DOHH2 (cell line): ENCODE results near the gene MICAL3.
A peak's percentile ranks its signal among the peaks of the same experiment; 100 is the strongest.

Source experiments
- H3F3A ChIP-seq: fragments of 200-600 bp; sonication (generic), shearing (Covaris generic); 2 replicates; pipeline ENCODE4 v1.6.0; 2016; ENCODE audit warnings: antibody characterized with exemption, mild to moderate bottlenecking; ENCODE audit not compliant: control insufficient read depth, insufficient read depth
- H3K27ac ChIP-seq: fragments of 200-600 bp; sonication (generic); 2 replicates; pipeline ENCODE4 v1.5.1; 2014; ENCODE audit warnings: low read depth, mild to moderate bottlenecking, low read length, moderate library complexity
- H3K27me3 ChIP-seq: fragments of 200-600 bp; sonication (generic); 2 replicates; pipeline ENCODE4 v1.6.1; 2014; ENCODE audit warnings: mild to moderate bottlenecking, low read length, mixed read lengths; ENCODE audit not compliant: control insufficient read depth
- H3K36me3 ChIP-seq: fragments of 200-600 bp; sonication (generic); 2 replicates; pipeline ENCODE4 v1.6.1; 2014; ENCODE audit warnings: mild to moderate bottlenecking, low read length, moderate library complexity, mixed read lengths; ENCODE audit not compliant: control insufficient read depth
- H3K4me1 ChIP-seq: fragments of 200-600 bp; sonication (generic); 2 replicates; pipeline ENCODE4 v1.6.1; 2014; ENCODE audit warnings: mild to moderate bottlenecking, low read length, mixed read lengths; ENCODE audit not compliant: control insufficient read depth
- H3K4me2 ChIP-seq: fragments of 200-600 bp; sonication (generic); 2 replicates; pipeline ENCODE4 v1.6.0; 2014; ENCODE audit warnings: mild to moderate bottlenecking, low read length, moderate library complexity
- H3K4me3 ChIP-seq: fragments of 200-600 bp; sonication (generic); 2 replicates; pipeline ENCODE4 v1.5.1; 2014; ENCODE audit warnings: mild to moderate bottlenecking, low read length, mixed read lengths
- H3K79me2 ChIP-seq: fragments of 200-600 bp; sonication (generic); 2 replicates; pipeline ENCODE4 v1.6.1; 2014; ENCODE audit warnings: mild to moderate bottlenecking, low read length, mixed read lengths; ENCODE audit not compliant: control insufficient read depth
- H3K9me2 ChIP-seq: fragments of 200-600 bp; sonication (generic); replicated peaks from 2 replicates; pipeline ENCODE4 v1.6.1; 2014; ENCODE audit warnings: mild to moderate bottlenecking, low read length, mixed read lengths; ENCODE audit not compliant: control insufficient read depth
- H3K9me3 ChIP-seq: fragments of 200-600 bp; sonication (generic); 2 replicates; pipeline ENCODE4 v1.6.1; 2014; ENCODE audit warnings: antibody characterized with exemption, low read length, mixed read lengths; ENCODE audit not compliant: control insufficient read depth, insufficient read depth
- H4K20me1 ChIP-seq: fragments of 200-600 bp; sonication (generic); 2 replicates; pipeline ENCODE4 v1.6.0; 2014; ENCODE audit warnings: low read depth, mild to moderate bottlenecking, antibody characterized with exemption, low read length, moderate library complexity; ENCODE audit not compliant: control insufficient read depth, insufficient read depth
- CTCF ChIP-seq: fragments of 200-600 bp; sonication (generic); IDR thresholded peaks from one replicate; pipeline ENCODE4 v1.5.1; 2014; ENCODE audit warnings: antibody characterized with exemption, mild to moderate bottlenecking, low read depth, low read length; ENCODE audit not compliant: poor library complexity, severe bottlenecking
- EZH2phosphoT487 ChIP-seq: fragments of 200-600 bp; sonication (generic); IDR thresholded peaks from 2 replicates; pipeline ENCODE4 v1.6.1; 2017; ENCODE audit warnings: borderline replicate concordance, mild to moderate bottlenecking, antibody characterized with exemption, low read length, moderate library complexity, mixed read lengths

The MICAL3 gene

GRCh38 chr22:17774206-17774925, 250.0 kb downstream of the MICAL3 start, which contains the start of gene BID:
TSS of gene BID (minus strand) at chr22:17774469. CDS start at chr22:17750116, 24,353 bp downstream.
- H4K20me1 ChIP-seq, result peaks cover 12% of the 10 kb centered on the region
- H3K36me3 ChIP-seq, result peaks cover 8% of the 10 kb centered on the region; the same call in 1 of the 2 replicates
- H3K4me3 ChIP-seq, result peak within 1 kb of the TSS; percentile 72
- H3K4me2 ChIP-seq, result peak within 1 kb of the TSS; percentile 95
- peaks cover 70% of the 10 kb centered on the region for H3K4me1 ChIP-seq
- peak within 1 kb of the TSS; percentile 46 for H3K27ac ChIP-seq
- H3K9me2 ChIP-seq, result no peaks in the 10 kb centered on the region
- H3K27me3 ChIP-seq, result no peaks in the 10 kb centered on the region
- peaks cover 11% of the 10 kb centered on the region for H3F3A ChIP-seq
- TF ChIP-seq CTCF, result no peak
- TF ChIP-seq EZH2phosphoT487, result no peak
- peaks cover 63% of the 10 kb centered on the region for H3K79me2 ChIP-seq
- no peaks in the 10 kb centered on the region for H3K9me3 ChIP-seq

- H3K9me3 ChIP-seq, result no peaks in the 10 kb centered on the region
- no peaks in the 10 kb centered on the region for H3K27me3 ChIP-seq
- TF ChIP-seq EZH2phosphoT487, result no peak
- TF ChIP-seq CTCF, result no peak
- no peaks in the 10 kb centered on the region for H3K9me2 ChIP-seq
- H3K4me2 ChIP-seq, result peak overlapping the region; percentile 95
- H3K27ac ChIP-seq, result peak overlapping the region; percentile 46
- H3K4me3 ChIP-seq, result peak overlapping the region; percentile 72
- H3F3A ChIP-seq, result peaks cover 11% of the 10 kb centered on the region
- H3K79me2 ChIP-seq, result peaks cover 65% of the 10 kb centered on the region
- H3K4me1 ChIP-seq, result peaks cover 63% of the 10 kb centered on the region
- H3K36me3 ChIP-seq, result peaks cover 8% of the 10 kb centered on the region; the same call in 1 of the 2 replicates
- peaks cover 12% of the 10 kb centered on the region for H4K20me1 ChIP-seq
These were observed 250.7 kb downstream of the MICAL3 start for GRCh38 chr22:17773606-17774205.

GRCh38 chr22:17772958-17773605, 251.3 kb downstream of the MICAL3 start:
- no peaks in the 10 kb centered on the region for H3K9me2 ChIP-seq
- no peaks in the 10 kb centered on the region for H3K9me3 ChIP-seq
- peaks cover 63% of the 10 kb centered on the region for H3K79me2 ChIP-seq
- TF ChIP-seq CTCF, result no peak
- no peak for TF ChIP-seq EZH2phosphoT487
- H3K4me3 ChIP-seq, result peak overlapping the region; percentile 72
- peak overlapping the region; percentile 46 for H3K27ac ChIP-seq
- peaks cover 57% of the 10 kb centered on the region for H3K4me1 ChIP-seq
- H3F3A ChIP-seq, result peaks cover 11% of the 10 kb centered on the region
- peak overlapping the region; percentile 95 for H3K4me2 ChIP-seq
- no peaks in the 10 kb centered on the region for H3K27me3 ChIP-seq
- H3K36me3 ChIP-seq, result peaks cover 8% of the 10 kb centered on the region; the same call in 1 of the 2 replicates
- peaks cover 12% of the 10 kb centered on the region for H4K20me1 ChIP-seq
